ENCODE measurements around the gene ATP9B.

ATP9B gene

GRCh38 chr18:79328887-79329286, 259.7 kb downstream of the ATP9B start:
- no peak for DNase-seq (ENCODE audit: low spot score)

- no peak for DNase-seq (ENCODE audit: low spot score)
Observed at GRCh38 chr18:79329786-79330185, 260.6 kb downstream of the ATP9B start.

- no peak for DNase-seq (ENCODE audit: low spot score)
Observed at GRCh38 chr18:79332646-79333045, 263.5 kb downstream of the ATP9B start.

GRCh38 chr18:79333046-79333445, 263.9 kb downstream of the ATP9B start:
- no peak for DNase-seq (ENCODE audit: low spot score)

GRCh38 chr18:79334496-79335233, 265.5 kb downstream of the ATP9B start:
- DNase-seq (ENCODE audit: low spot score) = no peak

- no peak for DNase-seq (ENCODE audit: low spot score)
Observed at GRCh38 chr18:79335833-79336360, 266.7 kb downstream of the ATP9B start.

- no peak for DNase-seq (ENCODE audit: low spot score)
Observed at GRCh38 chr18:79336556-79337142, 267.5 kb downstream of the ATP9B start.

GRCh38 chr18:79337184-79337583, 268.0 kb downstream of the ATP9B start:
- no peak for DNase-seq (ENCODE audit: low spot score)

GRCh38 chr18:79337620-79338019, 268.4 kb downstream of the ATP9B start:
- no peak for DNase-seq (ENCODE audit: low spot score)

- DNase-seq (ENCODE audit: low spot score) = no peak
Observed at GRCh38 chr18:79339094-79339908, 270.1 kb downstream of the ATP9B start.

- DNase-seq (ENCODE audit: low spot score) = no peak
Observed at GRCh38 chr18:79343567-79344207, 274.5 kb downstream of the ATP9B start.

GRCh38 chr18:79344208-79344581, 275.0 kb downstream of the ATP9B start:
- no peak for DNase-seq (ENCODE audit: low spot score)

- DNase-seq (ENCODE audit: low spot score) = no peak
Observed at GRCh38 chr18:79345366-79345765, 276.2 kb downstream of the ATP9B start.

GRCh38 chr18:79345981-79346380, 276.8 kb downstream of the ATP9B start:
- DNase-seq (ENCODE audit: low spot score) = no peak

GRCh38 chr18:79348066-79348465, 278.9 kb downstream of the ATP9B start:
- DNase-seq (ENCODE audit: low spot score) = no peak

- DNase-seq (ENCODE audit: low spot score) = no peak
Observed at GRCh38 chr18:79352432-79352831, 283.2 kb downstream of the ATP9B start.

- DNase-seq (ENCODE audit: low spot score) = no peak
Observed at GRCh38 chr18:79353267-79353666, 284.1 kb downstream of the ATP9B start.

GRCh38 chr18:79354350-79354749, 285.2 kb downstream of the ATP9B start:
- DNase-seq (ENCODE audit: low spot score) = no peak

- DNase-seq (ENCODE audit: low spot score) = no peak
Observed at GRCh38 chr18:79355433-79356335, 286.5 kb downstream of the ATP9B start.

GRCh38 chr18:79356435-79356834, 287.2 kb downstream of the ATP9B start:
- peak; percentile 17 for DNase-seq (ENCODE audit: low spot score)

GRCh38 chr18:79360933-79361332, 291.7 kb downstream of the ATP9B start:
- DNase-seq (ENCODE audit: low spot score) = no peak
